RWPE1 (cell line): ENCODE results near the gene TBC1D10B.

Experiments used
- CTCF ChIA-PET: fragments of 350-600 bp; sonication (Branson Sonifier 250); formaldehyde crosslinking; extraction: SDS; loops from one replicate; lab custom pipeline; 2021; lab: Yijun Ruan, JAX
- POLR2A ChIA-PET: fragments of 400-600 bp; formaldehyde crosslinking; extraction: SDS; loops from one replicate; lab custom pipeline; 2020; ENCODE audit warnings: antibody characterized with exemption; ENCODE audit not compliant: low non-redundant PET; lab: Yijun Ruan, JAX
- DNase-seq: peaks from one replicate; pipeline ENCODE4 v3.0.0; 2012; ENCODE audit warnings: low spot score
- H3K27ac ChIP-seq: fragments of 450-650 bp; 2 replicates; pipeline ENCODE4 v1.5.1; 2017
- CTCF ChIP-seq: fragments of 450-650 bp; conservative IDR thresholded peaks from 2 replicates; pipeline ENCODE4 v1.5.1; 2017; ENCODE audit warnings: low read depth, mild to moderate bottlenecking

TBC1D10B gene

DNA sequence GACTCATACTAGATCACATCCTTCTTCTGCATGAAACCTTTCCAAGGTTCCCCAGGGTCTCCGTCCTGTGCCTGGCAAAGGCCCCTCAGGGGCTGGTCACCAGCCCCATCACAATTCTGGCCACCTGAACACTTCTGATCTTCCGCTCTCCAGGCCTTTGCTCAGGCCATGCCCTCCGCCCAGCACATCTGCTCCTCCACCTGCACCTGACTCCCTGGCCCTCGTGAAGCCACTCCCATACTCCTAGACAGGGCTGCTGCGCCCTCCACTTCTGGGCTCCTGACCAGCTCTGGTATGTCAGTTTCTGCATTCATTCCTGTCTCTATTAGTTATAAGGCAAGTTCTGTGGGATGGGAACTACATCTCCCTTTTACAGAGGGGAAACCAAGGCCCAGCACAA, 2.4 kb upstream of the TBC1D10B start:
- no peak for TF ChIP-seq CTCF
- CTCF ChIA-PET: no interaction called here
- no peak for DNase-seq
- POLR2A ChIA-PET: no interaction called here
- no peak overlapping the region for H3K27ac ChIP-seq

GRCh38 chr16:30372038-30372712, 1.9 kb upstream of the TBC1D10B start:
- ChIA-PET CTCF (no interaction called here), POLR2A (no interaction called here)
- no peak for DNase-seq
- no peak for TF ChIP-seq CTCF
- peak overlapping the region; percentile 81 for H3K27ac ChIP-seq

- peak overlapping the region; percentile 81 for H3K27ac ChIP-seq
- ChIA-PET POLR2A (interaction anchor here (0.7 to 0.8 kb wide), 2 partner anchors 12 to 36 kb away, joined by 3 to 4 read pairs; partner anchors contain the start of gene ZNF771), CTCF (interaction anchor here (0.8 kb wide), 1 partner anchor 38 kb away, joined by 3 read pairs; no protein-coding TSS in a partner anchor)
- no peak for DNase-seq
- no peak for TF ChIP-seq CTCF
These were observed 1.0 kb upstream of the TBC1D10B start for GRCh38 chr16:30371248-30371816.

DNA sequence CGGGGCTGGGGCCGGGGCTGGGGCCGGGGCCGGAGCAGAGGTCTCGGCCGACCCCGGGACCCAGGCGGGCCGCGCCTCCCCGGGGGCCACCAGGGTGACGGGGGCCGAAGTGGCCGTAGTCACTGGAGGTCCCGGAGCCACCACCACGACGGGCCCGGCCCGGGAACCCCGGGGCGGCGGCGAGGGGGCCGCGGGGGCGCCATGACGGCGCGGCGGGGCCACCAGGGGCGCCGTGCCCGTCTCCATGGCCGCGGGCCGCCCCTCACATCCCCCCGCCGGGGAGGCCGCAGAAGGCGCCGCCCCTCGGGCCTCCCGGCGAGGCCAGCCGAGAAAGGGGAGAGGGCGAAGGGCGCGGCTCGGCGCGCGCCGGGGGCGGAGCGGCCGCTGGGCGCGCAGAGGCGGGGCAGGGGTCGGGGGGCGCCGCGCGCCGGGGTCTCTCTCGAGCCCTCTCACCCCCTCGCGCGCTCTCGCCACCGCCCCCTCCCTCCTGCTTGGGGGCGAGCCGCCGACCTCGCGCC, 297 bp downstream of the TBC1D10B start:
- DNase-seq: no peak
- ChIA-PET POLR2A (no interaction called here), CTCF (interaction anchor here (0.5 to 0.6 kb wide), 2 partner anchors 8 to 40 kb away, joined by 3 to 4 read pairs; no protein-coding TSS in a partner anchor)
- H3K27ac ChIP-seq: peak overlapping the region; percentile 88
- TF ChIP-seq CTCF: no peak

GRCh38 chr16:30369091-30369937, 980 bp downstream of the TBC1D10B start:
- ChIA-PET CTCF (interaction anchor here (0.5 to 1.1 kb wide), 3 partner anchors 9 to 40 kb away, joined by 3 to 4 read pairs (median 4); no protein-coding TSS in a partner anchor), POLR2A (no interaction called here)
- peak overlapping the region; percentile 88 for H3K27ac ChIP-seq
- no peak for TF ChIP-seq CTCF
- no peak for DNase-seq

GRCh38 chr16:30368792-30369090, 1.6 kb downstream of the TBC1D10B start:
- CTCF ChIA-PET: interaction anchor here (1.1 kb wide), 1 partner anchor 41 kb away, joined by 4 read pairs; no protein-coding TSS in a partner anchor
- TF ChIP-seq CTCF: no peak
- no peak for DNase-seq
- POLR2A ChIA-PET: no interaction called here
- peak overlapping the region; percentile 88 for H3K27ac ChIP-seq
